ENCODE results near the gene ARHGAP40.
"Not testable (repeated sequence)": the region's sequence is repeated elsewhere in the genome, so short reads cannot be mapped to it uniquely, and the experiment has no call there.

ARHGAP40 gene

DNA sequence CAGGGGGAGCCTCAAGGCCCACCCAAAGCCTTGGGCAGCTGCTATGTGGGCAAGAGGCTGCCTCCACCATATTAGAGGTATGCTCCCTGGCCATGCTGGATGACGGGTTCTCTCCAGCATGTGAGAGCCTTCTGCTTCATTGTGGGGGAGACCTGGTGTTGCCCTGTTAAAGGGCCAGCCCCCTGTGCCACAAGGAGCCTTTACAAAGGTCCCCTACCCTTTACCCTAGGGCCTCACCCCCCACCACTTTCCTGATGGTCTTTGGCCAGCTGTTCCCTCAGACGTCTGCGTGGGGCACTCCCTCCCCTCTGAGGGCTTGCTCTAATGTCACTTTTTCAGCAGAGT is 15.5 kb upstream of the ARHGAP40 start:
- no peak overlapping the region for H3K4me3 ChIP-seq (ENCODE audit: low read depth, low read length)

DNA sequence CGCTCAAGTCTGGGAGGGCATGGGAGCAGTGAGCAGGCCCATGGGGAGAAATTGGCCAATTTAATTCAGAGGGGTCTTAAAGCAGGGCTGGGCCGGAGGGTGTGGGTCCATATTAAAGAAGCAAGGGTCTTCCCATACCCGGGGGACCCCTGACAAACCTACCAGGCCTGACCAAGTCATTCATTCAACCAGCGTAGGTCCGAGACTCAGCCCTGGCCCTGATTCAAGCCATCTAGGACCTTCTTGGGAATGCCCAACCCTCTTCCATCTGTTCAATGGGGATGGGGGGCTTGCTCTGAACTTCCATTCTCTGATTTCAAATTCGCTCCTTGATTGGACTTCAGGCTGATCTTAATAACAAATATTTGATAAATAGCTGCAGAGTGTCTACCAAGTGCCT is 13.3 kb upstream of the ARHGAP40 start:
- H3K4me3 ChIP-seq (ENCODE audit: low read depth, low read length), result no peak overlapping the region

DNA sequence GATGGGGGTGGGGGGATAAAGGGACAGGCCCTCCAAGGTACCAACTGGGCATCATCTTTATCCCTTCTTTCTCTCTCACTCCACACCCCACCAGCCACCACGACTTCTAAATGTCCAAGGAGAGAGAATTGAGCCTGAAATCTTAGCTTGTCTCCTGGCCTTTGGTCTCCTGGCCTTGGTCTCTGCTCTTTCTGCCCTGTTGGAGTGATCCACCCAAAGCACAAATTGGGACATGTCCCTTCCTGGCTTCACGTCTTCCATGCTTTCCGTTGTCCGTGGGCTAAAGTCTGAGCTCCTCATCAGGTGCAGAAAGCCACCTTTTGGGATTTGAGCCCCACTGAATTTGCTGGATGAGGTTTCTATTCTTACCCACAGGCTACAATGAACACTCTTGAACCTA is 12.3 kb upstream of the ARHGAP40 start:
- no peak overlapping the region for H3K4me3 ChIP-seq (ENCODE audit: low read depth, low read length)

DNA sequence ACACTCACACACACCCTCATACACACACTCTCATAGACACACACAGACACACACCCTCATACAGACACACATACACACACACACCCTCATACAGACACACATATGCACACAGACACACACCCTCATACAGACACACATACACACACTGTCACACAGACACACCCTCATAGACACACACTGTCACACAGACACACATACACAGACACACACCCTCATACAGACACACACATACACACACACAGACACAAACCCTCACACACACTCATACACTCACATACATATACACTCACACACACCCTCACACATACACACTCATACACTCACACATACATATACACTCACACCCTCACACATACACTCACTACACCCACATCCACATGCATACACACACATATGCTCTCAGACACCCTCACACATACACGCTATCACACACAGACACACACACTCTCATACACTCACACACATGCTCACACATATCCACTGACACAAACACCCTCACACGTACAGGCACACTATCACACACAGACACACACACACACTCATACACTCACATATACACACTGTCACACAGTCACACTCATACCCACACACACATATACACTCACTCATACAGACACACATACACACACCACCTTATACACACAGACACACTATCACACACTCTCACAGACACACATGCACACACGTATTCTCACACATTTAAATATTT is 11.5 kb upstream of the ARHGAP40 start:
- H3K4me3 ChIP-seq (ENCODE audit: low read depth, low read length), result no peak overlapping the region

DNA sequence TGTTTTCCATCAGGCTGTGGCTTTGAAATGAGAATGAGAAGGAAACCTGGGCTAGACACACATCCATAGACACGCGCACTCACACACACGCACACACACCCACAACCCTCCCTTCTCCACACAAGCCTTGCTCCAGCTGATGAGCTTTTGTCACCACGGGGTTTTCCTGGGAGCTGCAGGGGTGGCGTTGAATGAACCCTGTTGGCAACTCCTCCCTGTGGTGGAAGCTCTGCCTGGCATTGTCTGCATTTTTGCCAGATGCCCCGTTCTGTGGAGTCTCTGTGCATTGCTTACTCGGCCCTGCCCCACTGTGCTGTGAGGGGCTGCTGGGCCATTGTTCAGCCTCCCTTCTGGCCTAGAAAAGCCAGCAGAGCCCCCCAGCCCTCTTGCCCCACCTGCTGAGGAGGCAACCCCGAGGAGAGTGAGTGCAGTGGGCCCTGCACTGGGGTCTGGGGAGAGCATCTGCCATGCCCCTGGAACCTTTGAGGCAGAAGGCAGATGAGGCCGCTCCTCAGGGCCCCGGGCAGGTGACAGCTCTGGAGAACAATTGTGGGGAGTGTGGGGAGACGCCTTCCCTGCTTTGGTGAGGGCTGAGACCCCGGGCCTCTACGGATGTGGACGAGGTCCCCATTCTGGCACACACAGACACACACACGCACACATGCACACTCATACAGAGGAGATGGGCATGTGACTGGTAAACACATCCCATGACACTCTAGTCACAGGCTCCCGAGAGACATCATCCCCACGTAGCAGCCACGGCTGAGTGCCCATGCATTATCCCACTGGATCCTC is 10.7 kb upstream of the ARHGAP40 start:
- H3K4me3 ChIP-seq (ENCODE audit: low read depth, low read length), result no peak overlapping the region

DNA sequence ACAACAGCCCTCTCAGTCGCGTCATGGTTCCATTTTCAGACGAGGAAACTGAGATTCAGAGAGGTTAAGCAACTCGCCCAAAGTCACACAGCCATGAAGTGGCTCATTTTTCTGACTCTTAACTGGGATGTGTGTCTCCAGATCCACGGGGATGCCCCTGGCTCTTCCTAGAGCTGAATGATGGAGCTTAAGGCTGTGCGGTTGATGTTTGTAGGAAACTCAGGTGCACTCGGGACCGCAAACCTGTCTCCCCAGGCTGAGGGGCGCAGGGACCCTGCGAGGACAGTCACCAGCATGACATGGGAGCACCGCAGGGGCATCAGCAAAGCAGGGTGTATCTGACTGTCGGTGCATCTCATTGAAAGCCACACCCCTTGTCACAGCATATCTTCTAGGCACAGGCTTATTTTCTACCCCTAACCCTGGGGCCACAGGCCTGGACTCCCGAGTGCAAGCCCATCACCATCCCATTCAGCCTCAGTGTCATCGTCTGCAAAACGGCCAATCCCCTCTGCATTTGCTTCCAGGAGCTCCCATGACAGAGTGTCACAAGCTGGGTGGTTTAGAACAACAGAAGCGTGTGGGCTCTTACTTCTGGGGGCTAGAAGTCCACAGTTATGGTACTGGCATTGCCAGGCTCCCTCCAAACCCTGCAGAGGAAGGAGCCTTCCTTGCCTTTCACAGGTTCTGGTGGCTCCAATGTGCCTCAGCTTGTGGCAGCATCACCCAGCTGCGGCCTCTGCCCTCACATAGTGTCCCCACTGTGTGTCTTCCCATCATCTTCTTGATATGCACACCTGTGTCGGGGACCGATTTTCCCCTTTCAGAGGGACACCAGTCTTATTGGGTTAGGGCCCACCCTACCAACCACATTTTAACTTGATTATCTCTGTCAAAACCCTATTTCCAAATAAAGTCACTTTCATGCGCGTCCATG is 9.9 kb upstream of the ARHGAP40 start:
- H3K4me3 ChIP-seq (ENCODE audit: low read depth, low read length), result no peak overlapping the region

DNA sequence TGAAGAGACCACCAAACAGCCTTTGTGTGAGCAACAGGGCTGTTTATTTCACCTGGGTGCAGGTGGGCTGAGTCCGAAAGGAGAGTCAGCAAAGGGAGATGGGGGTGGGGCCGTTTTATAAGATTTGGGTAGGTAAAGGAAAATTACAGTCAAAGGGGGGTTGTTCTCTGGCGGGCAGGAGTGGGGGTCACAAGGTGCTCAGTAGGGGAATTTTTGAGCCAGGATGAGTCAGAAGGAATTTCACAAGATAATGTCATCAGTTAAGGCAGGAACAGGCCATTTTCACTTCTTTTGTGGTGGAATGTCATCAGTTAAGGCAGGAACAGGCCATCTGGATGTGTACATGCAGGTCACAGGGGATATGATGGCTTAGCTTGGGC is 9.2 kb upstream of the ARHGAP40 start:
- H3K4me3 ChIP-seq (ENCODE audit: low read depth, low read length), result not testable (repeated sequence)

DNA sequence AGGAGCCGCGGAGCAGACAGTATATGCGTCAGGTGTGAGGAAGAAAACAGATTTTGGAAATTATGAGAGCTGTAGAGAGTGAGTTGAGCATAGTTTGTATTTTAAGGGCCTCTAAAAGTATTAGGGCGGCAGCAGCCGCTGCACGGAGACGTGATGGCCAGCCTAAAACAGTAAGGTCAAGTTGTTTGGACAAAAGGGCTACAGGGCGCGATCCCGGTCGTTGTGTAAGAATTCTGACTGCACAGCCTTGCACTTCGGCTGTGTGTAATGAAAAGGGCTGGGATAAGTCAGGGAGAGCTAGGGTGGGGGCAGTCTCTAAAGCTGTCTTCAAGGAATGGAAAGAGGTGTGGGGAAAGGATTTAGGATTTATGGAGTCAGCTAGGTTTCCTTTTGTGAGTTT is 7.3 kb upstream of the ARHGAP40 start:
- not testable (repeated sequence) for H3K4me3 ChIP-seq (ENCODE audit: low read depth, low read length)

DNA sequence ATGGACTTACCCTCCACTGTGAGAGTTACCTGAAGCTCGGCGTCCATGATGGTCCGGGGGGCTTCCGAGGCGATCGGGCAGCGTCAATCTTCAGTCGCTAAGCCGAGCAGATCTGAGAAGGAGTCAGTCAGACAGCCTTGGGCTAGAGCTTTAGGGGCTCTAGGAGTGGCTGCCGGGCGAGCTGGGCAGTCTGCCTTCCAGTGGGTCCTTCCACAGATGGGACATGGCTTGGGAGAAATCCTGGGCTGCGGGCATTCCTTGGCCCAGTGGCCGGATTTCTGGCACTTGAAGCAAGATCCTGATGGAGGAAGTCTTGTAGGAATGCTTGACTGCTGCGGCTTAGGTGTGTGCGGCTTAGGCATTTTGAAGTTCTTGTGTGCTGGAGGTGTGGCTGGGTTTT is 5.7 kb upstream of the ARHGAP40 start:
- not testable (repeated sequence) for H3K4me3 ChIP-seq (ENCODE audit: low read depth, low read length)

DNA sequence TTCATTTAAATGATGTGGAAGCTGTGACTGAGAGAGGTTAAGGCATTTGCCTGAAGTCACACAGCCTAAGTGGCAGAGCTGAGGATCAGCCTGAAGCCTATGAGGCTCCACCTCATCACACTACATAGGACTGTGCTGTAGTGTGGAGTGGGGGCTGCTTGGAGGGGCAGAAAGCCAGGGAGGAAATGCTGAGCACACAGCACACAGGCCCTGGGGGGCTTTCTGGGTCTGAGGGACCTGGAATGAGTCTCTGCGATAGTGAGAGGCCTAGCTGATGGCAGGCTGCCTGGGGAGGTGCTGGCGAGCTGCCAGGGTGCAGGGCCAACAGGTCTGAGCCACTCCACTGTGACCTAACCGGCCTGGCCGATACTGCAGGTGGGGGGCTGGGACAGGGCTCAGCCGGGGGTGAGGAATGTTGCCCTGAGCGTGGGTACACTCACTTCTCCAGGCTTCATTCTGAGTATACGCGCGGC is 2.2 kb upstream of the ARHGAP40 start:
- H3K4me3 ChIP-seq (ENCODE audit: low read depth, low read length), result no peak overlapping the region

DNA sequence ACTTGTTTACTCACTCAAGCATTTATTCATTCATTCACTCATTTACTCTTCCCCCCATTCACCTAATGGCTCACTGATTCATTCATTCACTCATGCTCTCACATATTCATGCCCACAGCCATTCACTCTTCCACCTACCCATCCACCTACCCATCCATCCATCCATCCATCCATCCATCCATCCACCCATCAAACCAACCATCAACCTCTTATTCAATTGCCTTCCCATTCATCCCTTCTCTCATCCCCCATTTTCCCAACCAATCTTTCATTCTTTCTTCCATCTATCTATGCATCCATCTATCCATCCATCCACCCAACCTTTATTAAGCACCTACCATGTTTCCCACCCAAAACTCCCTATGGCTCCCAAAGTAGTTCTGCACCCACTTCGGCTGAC is 1.6 kb upstream of the ARHGAP40 start:
- no peak overlapping the region for H3K4me3 ChIP-seq (ENCODE audit: low read depth, low read length)

DNA sequence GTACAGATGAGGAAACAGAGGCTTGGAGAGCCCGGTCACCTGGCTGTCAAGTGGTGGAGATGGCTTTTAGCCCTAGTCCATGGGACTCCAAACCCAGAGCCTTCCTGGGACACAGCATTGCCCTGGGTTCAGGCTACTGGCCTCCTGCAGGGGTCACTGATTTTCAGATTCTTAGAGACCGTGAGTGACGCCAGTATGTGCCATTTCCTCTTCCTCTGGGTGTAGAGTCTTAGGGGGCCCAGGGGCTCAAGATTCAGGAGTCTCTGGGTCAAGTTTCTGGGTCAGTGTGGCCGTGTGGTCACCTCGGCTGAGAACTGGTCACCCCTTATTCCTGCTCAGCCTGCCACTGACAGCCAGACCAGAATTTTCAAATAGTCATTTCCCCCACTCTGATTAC is 574 bp downstream of the ARHGAP40 start:
- peak overlapping the region; percentile 27 for H3K4me3 ChIP-seq (ENCODE audit: low read depth, low read length)

DNA sequence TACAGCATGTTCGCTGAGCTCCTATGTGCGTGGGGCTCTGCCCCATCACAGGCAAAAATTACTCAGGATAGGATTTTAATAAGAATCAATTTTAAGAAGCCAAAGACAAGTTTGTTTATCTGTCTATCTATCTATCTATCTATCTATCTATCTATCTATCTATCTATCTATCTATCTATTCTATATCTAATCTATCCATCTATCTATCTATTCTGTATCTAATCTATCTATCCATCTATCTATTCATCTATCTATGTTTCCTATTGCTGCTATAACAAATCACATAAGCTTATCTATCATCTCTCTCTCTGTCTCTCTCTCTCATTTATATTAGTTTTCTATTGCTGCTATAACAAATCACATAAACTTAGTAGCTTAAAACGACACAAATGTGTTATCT is 1.7 kb downstream of the ARHGAP40 start:
- no peak overlapping the region for H3K4me3 ChIP-seq (ENCODE audit: low read depth, low read length)

DNA sequence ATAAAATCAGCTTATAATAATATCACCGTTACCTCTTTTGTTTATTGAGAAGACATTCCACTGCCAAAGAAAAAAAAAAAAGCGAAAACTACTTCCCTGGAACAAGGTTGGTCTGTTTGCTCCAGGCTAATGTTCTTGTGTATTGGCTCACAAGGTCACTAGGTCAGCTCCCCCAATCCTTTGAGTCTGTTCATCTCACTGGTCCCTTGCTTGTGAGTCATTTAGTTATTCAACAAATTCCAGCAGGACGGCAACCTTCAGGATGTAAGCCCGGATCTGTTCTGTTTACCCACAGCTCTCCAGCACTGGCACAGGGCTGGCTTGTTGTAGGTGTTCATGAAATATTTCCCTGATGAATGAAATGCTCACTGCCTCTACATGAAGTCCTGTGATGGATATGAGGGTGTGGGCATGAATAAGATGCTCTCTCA is 3.3 kb downstream of the ARHGAP40 start:
- H3K4me3 ChIP-seq (ENCODE audit: low read depth, low read length), result no peak overlapping the region

DNA sequence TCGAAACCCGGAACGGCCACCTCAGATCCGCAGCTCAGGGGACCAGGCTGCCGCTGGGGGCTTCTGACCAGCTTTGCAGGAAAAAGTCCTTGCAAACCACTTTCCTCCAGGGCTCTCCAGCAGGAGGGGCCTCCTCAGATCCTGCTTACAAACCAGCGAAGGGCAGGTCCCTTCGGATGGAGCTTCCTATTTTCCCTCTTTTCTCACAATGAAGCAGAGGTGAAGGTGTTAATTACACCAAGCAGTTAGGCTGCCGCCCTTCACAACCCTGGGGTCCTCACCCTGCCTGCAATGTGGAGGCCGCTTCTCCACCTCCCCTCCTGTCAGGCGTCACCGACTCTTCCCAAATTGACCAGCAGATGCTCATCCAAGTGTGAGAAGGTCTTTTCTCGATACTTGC is 5.7 kb downstream of the ARHGAP40 start:
- no peak overlapping the region for H3K4me3 ChIP-seq (ENCODE audit: low read depth, low read length)

DNA sequence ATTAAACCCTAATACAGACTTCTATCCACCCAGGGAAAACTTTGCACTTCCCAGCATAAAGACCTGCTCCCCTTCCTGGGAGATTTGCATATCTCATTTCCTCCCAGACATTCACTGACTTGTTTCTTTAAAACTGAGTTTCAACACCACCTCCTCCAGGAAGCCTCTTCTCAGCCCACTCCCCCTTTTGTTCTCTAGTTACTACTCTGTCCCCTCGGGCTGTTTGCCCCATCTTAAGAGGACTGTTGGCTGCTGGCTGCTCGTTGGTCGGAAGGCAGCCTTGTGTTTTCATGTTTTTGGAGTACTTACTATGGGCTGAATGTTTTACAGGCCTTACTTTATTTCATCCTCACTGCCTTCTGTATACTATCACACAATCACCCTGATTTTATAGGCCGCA is 6.6 kb downstream of the ARHGAP40 start:
- no peak overlapping the region for H3K4me3 ChIP-seq (ENCODE audit: low read depth, low read length)

DNA sequence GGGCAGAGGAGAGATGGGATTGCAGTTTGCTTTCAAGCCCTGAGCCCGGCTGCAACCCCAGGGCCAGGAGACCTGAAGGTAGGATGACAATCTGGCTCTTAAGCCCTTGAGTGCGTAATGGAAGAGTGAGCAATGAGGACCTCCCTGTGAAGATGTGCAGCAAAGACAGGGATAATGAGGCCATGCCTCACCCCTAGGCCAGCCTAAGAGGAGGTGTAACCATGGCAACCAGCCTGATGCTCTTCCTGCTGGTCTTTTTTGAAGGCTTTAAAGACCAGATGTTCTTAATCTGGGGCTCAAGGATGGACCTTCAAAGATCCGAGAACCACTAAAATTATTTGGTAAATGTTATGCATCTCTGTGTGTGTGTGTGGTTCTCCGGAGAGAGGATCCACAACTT is 8.2 kb downstream of the ARHGAP40 start:
- no peak overlapping the region for H3K4me3 ChIP-seq (ENCODE audit: low read depth, low read length)

DNA sequence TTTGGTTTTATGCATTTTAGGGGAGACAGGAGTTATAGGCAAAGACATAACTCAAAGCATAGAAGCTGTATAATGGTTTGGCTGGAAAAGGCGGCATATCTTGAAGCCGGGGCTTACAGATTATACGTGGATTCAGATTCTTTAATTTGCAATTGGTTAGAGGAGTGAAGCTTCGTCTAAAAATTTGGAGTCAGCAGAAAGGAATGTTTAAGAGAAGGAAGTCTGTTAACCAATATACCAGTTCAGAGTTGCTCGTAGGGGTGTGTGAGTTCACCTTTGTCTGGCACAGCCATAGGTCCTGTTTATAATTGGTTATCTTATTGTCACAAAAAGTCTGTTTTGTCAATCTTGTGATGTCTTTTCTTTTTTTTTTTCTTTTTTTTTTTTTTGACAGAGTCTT is 8.9 kb downstream of the ARHGAP40 start:
- H3K4me3 ChIP-seq (ENCODE audit: low read depth, low read length), result no peak overlapping the region

DNA sequence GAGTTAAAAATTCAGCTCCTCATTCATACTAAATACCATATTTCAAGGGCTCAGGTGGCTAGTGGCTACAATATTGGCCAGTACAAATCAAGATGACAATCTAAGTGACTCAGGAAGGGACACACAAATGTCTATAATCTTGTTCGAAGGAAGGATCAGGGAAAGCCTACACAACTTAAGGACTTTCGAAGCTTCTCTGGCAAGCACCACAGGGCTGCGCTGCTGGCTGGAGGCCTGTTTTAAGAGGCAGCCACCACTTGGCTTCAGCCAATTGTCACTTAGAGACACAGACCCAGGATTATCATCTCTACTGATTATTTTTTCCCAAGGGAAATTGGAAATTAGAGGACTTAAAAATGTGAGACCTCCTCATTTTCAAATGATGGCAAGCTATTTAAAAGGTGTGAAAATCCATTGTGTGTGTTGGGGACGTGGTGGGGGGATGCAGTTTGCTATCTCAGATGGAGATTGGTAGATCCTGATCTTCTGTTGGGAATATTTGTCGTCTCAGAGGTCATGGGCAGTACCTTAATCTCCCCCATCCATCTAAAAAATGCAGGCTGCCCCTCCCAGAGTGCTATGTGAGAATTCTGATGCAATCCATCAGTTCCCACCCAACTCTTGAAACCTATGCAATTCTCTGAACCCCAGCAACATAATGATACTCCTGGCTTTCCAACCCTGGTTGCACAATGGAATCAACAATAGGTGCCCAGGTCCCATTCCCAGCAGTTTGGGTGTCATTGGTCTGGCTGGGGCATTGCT is 11.3 kb downstream of the ARHGAP40 start:
- H3K4me3 ChIP-seq (ENCODE audit: low read depth, low read length), result no peak overlapping the region

DNA sequence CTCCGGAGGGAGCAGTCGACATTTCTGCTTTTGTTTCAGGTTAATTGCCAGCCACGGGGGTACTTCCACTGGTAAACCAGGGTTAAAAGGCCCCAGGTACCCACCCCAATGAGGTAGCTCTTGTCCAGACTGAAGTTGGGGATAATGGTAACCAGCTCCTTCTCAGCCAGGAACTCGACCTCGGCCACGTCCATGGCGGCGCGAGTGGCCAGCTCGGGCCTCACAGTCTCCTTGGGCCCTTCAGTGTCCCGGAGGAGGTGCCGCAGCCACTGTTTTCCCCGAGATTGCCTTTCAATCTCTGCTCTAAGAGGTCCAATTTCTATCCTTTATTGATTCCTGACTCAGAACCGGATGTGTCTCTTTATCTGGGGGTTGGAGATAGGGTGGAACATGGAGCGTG is 13.7 kb downstream of the ARHGAP40 start:
- H3K4me3 ChIP-seq (ENCODE audit: low read depth, low read length), result no peak overlapping the region

DNA sequence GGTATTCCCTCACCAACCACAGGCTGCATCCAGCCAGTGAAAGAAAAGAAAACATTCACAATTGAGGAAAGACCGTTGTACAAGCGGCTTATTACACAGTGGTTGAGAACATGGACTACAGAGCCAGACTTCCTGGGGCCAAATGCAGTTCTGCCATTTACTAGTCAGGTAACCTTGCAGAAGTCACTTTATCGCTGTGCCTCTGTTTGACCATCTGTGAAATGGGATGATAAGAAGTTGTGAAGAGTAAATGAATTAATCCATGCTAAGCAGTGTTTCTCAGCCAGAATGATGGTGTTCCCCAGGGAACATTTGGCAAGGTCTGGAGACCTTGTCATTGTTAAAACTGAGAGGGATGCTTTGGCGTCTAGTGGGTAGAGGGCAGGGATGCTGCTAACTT is 14.8 kb downstream of the ARHGAP40 start:
- no peak overlapping the region for H3K4me3 ChIP-seq (ENCODE audit: low read depth, low read length)
